OCI-LY7 (cell line): ENCODE data around the gene CENPU.

Experiments used
- CTCF ChIP-seq: fragments of 200-600 bp; sonication (generic); conservative IDR thresholded peaks from 2 replicates; pipeline ENCODE4 v1.5.1; 2014; ENCODE audit warnings: mild to moderate bottlenecking, antibody characterized with exemption, low read length, moderate library complexity, mixed read lengths
- EZH2phosphoT487 ChIP-seq: fragments of 200-600 bp; sonication (generic); IDR thresholded peaks from 2 replicates; pipeline ENCODE4 v1.6.1; 2018; ENCODE audit warnings: low read depth, borderline replicate concordance, mild to moderate bottlenecking, mixed run types, antibody characterized with exemption, low read length, moderate library complexity, mixed read lengths

GRCh38 chr4:184769141-184769765 is 35.4 kb upstream of the CENPU start:
- TF ChIP-seq CTCF = no peak
- TF ChIP-seq EZH2phosphoT487 = no peak
